ENCODE data around the gene ARMC3.

DNA sequence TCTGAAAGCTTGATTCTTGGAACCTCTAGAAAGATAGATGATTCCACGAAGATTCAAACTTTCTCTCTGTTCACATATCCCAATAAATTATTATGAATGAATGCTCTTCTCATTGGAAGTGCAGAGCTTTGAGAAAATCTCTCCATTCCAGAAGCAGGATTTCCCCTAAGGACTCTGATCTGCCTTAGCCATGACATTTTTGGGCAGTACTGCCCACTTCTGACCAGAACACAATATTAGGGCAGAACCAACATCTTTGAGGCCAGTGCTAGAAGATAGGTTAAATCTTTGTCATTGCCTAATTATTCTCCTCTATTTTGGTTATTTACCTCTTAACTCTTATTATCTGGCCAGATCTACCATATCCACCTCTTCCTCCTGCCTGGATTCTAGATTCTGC is 49.9 kb downstream of the ARMC3 start:
- TF ChIP-seq, protein P1, sequence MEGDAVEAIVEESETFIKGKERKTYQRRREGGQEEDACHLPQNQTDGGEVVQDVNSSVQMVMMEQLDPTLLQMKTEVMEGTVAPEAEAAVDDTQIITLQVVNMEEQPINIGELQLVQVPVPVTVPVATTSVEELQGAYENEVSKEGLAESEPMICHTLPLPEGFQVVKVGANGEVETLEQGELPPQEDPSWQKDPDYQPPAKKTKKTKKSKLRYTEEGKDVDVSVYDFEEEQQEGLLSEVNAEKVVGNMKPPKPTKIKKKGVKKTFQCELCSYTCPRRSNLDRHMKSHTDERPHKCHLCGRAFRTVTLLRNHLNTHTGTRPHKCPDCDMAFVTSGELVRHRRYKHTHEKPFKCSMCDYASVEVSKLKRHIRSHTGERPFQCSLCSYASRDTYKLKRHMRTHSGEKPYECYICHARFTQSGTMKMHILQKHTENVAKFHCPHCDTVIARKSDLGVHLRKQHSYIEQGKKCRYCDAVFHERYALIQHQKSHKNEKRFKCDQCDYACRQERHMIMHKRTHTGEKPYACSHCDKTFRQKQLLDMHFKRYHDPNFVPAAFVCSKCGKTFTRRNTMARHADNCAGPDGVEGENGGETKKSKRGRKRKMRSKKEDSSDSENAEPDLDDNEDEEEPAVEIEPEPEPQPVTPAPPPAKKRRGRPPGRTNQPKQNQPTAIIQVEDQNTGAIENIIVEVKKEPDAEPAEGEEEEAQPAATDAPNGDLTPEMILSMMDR (IDR thresholded peaks at IDR 0.05) = no peak
- no peak for TF ChIP-seq EP300 (IDR thresholded peaks at IDR 0.05)
- no peak for TF ChIP-seq HDAC2 (IDR thresholded peaks at IDR 0.05)
- TF ChIP-seq NFE2L2 (conservative IDR thresholded peaks at IDR 0.05; ENCODE audit: low read length) = no peak
- no peak for TF ChIP-seq POLR2A (IDR thresholded peaks at IDR 0.05; ENCODE audit: low read length)
